ENCODE results near the gene DLEC1. TPM values are rescaled to one million over a fixed set of nuclear protein-coding genes. Genes with fewer than 3 reads are reported as not detected.
A peak's percentile ranks its signal among the peaks of the same experiment; 100 is the strongest.

The DLEC1 gene
- polyA plus RNA-seq, 2 of the 4 experiments (the other 2 are of a cell fraction): 0.10 TPM; not detected in 1

GRCh38 chr3:38150780-38151528 is 111.9 kb downstream of the DLEC1 start:
- Histone ChIP-seq H3K9me3 (peaks cover 11% of the 10 kb centered on the region), H3K4me3 (no peak overlapping the region), H3K4me2 (no peak overlapping the region), H3K4me1 (no peaks in the 10 kb centered on the region), H3K27ac (no peak overlapping the region)
- DNase-seq (ENCODE audit: low read depth in 1 of 2, low spot score in 1 of 2) (no peak), ATAC-seq (no peak; a peak in 1 of 6 replicates), FAIRE-seq (no peak)
- TF ChIP-seq USF2 (IDR thresholded peaks at IDR 0.05) (0 out of 2 replicates have a peak, but pooled peaks have one; percentile 21), CBX8 (IDR thresholded peaks at IDR 0.05) (no peak)
- WGBS (ENCODE audit: missing lambda C conversion rate): 53% methylated on average over 3 of the region's 3 CpGs
- CTCF ChIA-PET: no interaction called here
- POLR2A ChIA-PET: no interaction called here

- POLR2A ChIA-PET: interaction anchor here (3.3 kb wide), 1 partner anchor 15 kb away, joined by 11 read pairs; the partner anchor contains the start of gene ACAA1
- Histone ChIP-seq H3K4me2 (no peak overlapping the region), H3K27ac (no peak overlapping the region), H3K4me3 (no peak overlapping the region), H3K9me3 (peaks cover 3% of the 10 kb centered on the region; the same call in 1 of the 3 replicates), H3K4me1 (no peaks in the 10 kb centered on the region)
- CTCF ChIA-PET: interaction anchor here (0.6 to 1.7 kb wide), 3 partner anchors 9 to 181 kb away, joined by 3 to 4 read pairs (median 3); no protein-coding TSS in a partner anchor
- TF ChIP-seq CBX2 (IDR thresholded peaks at IDR 0.05; ENCODE audit: borderline replicate concordance, low read depth): no peak
- FAIRE-seq: no peak
- WGBS (ENCODE audit: missing lambda C conversion rate): 77% methylated on average over 3 of the region's 3 CpGs
- DNase-seq (ENCODE audit: low read depth in 1 of 2, low spot score in 1 of 2): peak in 1 of 2 experiments; percentile 51
- ATAC-seq: peak; percentile 41 to 46; a peak in 3 of 6 replicates
These were observed 112.8 kb downstream of the DLEC1 start for GRCh38 chr3:38151667-38152265.

GRCh38 chr3:38152609-38153008 is 113.6 kb downstream of the DLEC1 start:
- Histone ChIP-seq H3K4me3 (no peak overlapping the region), H3K9me3 (no peaks in the 10 kb centered on the region), H3K27ac (no peak overlapping the region), H3K4me1 (0 out of 3 replicates have a peak, but pooled peaks cover 3% of the 10 kb centered on the region), H3K4me2 (no peak overlapping the region)
- POLR2A ChIA-PET: interaction anchor here (3.3 kb wide), 1 partner anchor 16 kb away, joined by 11 read pairs; the partner anchor contains the start of gene ACAA1
- 98% methylated on average over 2 of the region's 2 CpGs for WGBS (ENCODE audit: missing lambda C conversion rate)
- FAIRE-seq: no peak
- ATAC-seq: peak in 1 of 2 experiments; percentile 26; a peak in 1 of 6 replicates
- DNase-seq (ENCODE audit: low read depth in 1 of 2, low spot score in 1 of 2): no peak
- TF ChIP-seq, protein P1, sequence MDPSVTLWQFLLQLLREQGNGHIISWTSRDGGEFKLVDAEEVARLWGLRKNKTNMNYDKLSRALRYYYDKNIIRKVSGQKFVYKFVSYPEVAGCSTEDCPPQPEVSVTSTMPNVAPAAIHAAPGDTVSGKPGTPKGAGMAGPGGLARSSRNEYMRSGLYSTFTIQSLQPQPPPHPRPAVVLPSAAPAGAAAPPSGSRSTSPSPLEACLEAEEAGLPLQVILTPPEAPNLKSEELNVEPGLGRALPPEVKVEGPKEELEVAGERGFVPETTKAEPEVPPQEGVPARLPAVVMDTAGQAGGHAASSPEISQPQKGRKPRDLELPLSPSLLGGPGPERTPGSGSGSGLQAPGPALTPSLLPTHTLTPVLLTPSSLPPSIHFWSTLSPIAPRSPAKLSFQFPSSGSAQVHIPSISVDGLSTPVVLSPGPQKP (IDR thresholded peaks at IDR 0.05; ENCODE audit: low read depth, low read length): no peak
- TF ChIP-seq ZNF302 (CRISPR knock-in tag; IDR thresholded peaks at IDR 0.05) (no peak), CHD2 (IDR thresholded peaks at IDR 0.05; ENCODE audit: low read length, partially characterized antibody) (no peak), KDM1A (IDR thresholded peaks at IDR 0.05; ENCODE audit: low read depth) (no peak), CBX8 (IDR thresholded peaks at IDR 0.05) (no peak)
- TF ChIP-seq, protein P2, sequence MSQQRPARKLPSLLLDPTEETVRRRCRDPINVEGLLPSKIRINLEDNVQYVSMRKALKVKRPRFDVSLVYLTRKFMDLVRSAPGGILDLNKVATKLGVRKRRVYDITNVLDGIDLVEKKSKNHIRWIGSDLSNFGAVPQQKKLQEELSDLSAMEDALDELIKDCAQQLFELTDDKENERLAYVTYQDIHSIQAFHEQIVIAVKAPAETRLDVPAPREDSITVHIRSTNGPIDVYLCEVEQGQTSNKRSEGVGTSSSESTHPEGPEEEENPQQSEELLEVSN (IDR thresholded peaks at IDR 0.05; ENCODE audit: borderline replicate concordance, low read depth): no peak
- CTCF ChIA-PET: interaction anchor here (0.7 to 1.7 kb wide), 4 partner anchors 12 to 193 kb away, joined by 3 to 4 read pairs (median 3); partner anchors contain the start of gene ACAA1

DNA sequence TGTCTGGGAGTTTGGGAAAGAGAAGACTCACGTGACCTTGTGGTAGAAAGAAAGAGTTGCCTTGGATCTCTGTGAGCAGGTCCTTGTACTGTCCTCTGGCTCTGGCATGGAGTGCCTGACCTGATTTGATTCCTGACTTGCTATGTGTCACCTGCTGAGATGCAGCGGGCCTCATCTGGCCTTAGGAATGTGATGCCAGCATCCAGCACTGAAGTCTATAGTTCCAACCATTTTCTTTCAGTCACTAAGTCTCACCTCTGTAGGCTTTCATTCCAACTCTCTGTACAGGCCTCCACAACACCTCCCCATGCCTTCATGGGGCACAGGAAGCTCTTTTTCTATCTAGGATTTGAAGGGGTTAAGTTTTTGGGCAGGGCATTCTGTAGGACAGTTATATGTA is 114.2 kb downstream of the DLEC1 start:
- WGBS (ENCODE audit: missing lambda C conversion rate): 83% methylated on average over 2 of the region's 2 CpGs
- H3K4me1 ChIP-seq: 0 out of 3 replicates have a peak, but pooled peaks cover 3% of the 10 kb centered on the region
- H3K4me3 ChIP-seq: no peak overlapping the region
- FAIRE-seq (no peak), DNase-seq (ENCODE audit: low read depth in 1 of 2, low spot score in 1 of 2) (no peak), ATAC-seq (no peak; a peak in 2 of 6 replicates)
- H3K4me2 ChIP-seq: no peak overlapping the region
- TF ChIP-seq KDM1A (IDR thresholded peaks at IDR 0.05; ENCODE audit: low read depth) (no peak), RCOR1 (IDR thresholded peaks at IDR 0.05; ENCODE audit: low read depth, low read length) (no peak), SMC3 (IDR thresholded peaks at IDR 0.05) (no peak), TFCP2L1 (CRISPR knock-in tag; IDR thresholded peaks at IDR 0.05) (no peak), NR3C1 (IDR thresholded peaks at IDR 0.05) (no peak), REST (IDR thresholded peaks at IDR 0.05) (no peak), PBX3 (IDR thresholded peaks at IDR 0.05) (no peak), ESRRA (IDR thresholded peaks at IDR 0.05; ENCODE audit: borderline replicate concordance, low read length) (no peak), HOXB13 (CRISPR knock-in tag; IDR thresholded peaks at IDR 0.05; ENCODE audit: low read depth) (no peak), HOXB5 (CRISPR knock-in tag; IDR thresholded peaks at IDR 0.05) (no peak), KDM5A (IDR thresholded peaks at IDR 0.05) (no peak)
- TF ChIP-seq, protein P2 (IDR thresholded peaks at IDR 0.05; ENCODE audit: borderline replicate concordance, low read depth): no peak
- ChIA-PET POLR2A (interaction anchor here (1.4 to 3.3 kb wide), 2 partner anchors 12 to 17 kb away, joined by 6 to 11 read pairs; partner anchors contain the start of genes ACAA1 and OXSR1), CTCF (interaction anchor here (0.7 to 1.7 kb wide), 6 partner anchors 11 to 193 kb away, joined by 3 to 4 read pairs (median 3); partner anchors contain the start of gene ACAA1)
- no peak overlapping the region for H3K27ac ChIP-seq
- H3K9me3 ChIP-seq: no peaks in the 10 kb centered on the region

Data from A549 (cell line).